Midbrain (tissue), 1 donor: ENCODE data around the gene DDX49.
"Not testable (repeated sequence)": the region's sequence is repeated elsewhere in the genome, so short reads cannot be mapped to it uniquely, and the experiment has no call there.

Experiments used
- DNase-seq: peaks from one replicate; lab custom pipeline; 2025; lab: John Stamatoyannopoulos, UW

The DDX49 gene

DNA sequence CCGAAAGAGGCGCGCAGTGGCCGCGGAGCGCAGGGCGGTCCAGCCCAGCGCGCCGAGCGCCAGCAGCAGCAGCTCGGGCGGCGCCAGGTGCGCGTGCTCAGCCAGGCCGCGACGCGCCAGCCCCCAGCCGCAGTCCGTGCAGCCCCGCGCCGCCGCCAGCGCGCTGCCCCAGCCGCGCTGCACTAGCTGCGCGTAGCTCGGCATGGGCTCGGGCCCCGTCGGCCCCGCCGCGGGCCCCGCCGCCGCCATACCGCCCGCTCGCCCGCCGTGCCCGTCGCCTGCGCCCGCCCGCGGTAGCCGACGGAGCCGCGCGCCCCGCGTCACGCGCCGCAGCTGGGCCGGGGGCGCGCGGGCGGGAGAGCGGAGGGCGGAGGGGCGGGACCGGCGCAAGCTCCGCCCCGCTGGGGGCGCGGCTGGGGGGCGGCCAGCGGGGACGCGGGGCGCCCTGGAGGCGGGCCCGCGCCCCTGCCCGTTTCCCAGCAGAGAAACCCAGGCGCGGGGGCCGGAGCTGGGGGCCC is 23.6 kb upstream of the DDX49 start, which contains the start of gene CERS1:
Gene CERS1 (minus strand): TSS at position 335 of the 518 bp plus-strand sequence. CDS start 86 bp downstream, at position 249.
- DNase-seq: peak; percentile 58

DNA sequence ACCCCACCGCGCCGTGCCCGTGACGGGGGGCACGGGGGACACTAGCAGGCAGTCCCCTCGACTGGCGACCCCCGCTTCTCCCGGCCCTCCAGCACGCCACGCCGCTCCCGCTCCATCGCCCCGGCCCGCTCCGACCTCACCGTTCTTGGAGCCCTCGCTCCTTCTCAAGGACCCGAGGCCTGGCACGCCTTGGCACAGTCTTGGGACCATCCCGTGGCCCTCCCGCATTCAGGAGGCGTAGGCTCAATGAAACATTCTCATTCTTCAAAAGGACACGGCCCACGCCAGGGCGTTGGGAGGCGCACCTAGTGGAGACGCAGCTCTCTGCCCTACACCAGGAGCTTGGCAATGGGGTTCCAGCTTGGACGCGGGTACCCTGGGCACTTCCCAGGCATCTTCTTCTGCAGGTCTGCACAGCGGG is 23.1 kb upstream of the DDX49 start:
- peak; percentile 47 for DNase-seq

DNA sequence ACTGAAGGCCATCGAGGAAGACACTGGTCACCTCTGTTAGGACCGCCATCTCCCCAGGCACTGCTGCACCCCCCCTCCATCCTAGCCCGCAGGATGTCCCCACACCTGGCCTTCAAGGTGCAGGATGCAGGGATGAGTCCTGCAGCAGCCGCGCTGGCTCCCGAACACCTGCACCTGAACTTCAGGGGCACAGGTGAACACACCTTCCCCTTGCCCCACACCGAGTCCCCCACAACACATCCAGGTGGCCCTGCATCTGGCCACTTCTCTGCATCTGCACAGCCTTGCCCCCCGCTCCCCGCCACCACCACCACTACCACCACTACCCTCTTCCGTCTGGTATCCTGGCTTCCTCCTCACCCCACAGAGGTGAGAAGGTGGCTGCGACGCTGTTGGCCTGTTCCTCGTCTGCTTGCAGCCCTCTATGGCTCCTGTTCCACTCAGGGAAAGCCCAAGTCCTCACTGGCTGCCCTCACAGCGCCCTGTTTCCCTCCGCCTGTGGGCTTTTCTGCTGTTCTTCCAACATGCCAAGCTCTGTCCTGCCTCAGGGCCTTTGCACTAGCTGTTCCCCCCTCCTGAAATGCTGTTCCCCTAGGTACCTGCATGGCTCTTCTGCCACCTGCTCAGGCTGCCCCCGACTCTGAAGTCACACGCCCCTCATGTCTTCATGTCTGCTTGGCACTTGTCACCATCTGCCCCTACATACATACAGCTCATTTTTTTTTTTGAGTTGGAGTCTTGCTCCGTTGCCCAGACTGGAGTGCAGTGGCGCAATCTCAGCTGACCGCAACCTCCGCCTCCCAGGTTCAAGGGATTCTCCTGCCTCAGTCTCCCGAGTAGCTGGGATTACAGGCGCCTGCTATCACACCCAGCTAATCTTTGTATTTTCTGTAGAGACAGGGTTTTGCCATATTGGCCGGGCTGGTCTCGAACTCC is 22.2 kb upstream of the DDX49 start:
- DNase-seq: no peak

DNA sequence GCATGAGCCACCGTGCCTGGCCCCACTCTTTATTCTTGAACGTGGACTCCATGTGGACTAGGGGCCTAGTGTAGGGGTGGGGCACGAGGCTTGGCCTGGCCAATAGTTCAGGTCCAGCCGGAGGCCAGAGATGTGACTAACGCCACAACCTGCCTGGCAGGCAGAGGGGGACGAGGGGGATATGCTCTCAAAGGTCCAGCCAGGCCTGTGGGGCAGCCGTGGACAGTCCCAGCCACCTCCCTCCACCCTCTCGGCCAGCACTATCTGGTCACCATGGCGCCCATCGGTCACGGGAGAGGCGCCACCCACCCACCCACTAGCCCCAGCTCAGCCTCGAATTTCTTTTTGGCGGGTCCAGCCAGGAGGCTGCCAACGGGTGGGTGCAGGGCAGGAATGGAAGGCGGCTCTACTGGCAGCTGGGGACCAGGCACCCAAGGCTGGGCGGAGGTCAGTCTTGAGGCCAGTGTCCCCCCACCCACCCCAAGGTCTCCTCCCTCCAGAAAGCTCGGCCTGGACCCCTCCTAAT is 21.4 kb upstream of the DDX49 start:
- DNase-seq: no peak

DNA sequence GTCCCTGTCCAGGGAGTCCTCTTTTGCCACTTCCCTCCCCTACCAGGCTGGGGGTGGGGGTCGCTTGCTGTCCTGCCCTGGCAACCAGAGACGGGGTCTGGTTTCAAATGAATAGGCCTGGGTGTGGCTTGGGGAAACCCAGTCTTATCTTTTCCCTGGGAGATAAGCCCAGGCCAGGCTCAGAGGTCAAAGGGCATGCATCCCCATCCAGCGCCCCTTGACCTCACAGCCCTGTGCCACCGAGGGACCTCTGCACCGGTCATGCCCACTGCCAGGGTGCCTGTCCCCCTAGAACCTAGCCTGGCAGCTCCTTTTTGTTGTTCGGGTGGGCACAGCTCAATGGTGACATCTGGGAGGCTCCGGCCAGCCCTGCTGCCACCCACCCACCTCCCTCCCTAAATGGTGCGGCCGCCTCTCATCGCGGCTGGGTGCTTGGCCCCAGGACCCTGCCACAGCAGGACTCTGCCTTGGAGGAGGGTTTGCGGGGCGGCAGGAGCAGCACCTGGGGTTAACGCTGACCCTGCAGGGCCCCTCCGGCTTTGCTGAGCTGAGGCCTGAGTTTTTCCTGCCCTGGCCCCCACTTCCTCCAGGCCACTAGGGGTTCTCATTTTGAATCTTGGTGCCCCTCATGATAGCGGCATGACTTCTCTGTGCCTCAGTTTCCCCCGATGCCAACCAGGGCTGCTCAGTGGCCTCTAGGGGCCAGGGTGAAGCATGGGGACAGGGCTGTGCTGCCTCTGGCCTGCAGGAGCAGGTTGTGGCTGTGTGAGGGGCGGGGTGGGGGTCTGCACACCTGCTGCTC is 20.7 kb upstream of the DDX49 start:
- no peak for DNase-seq

DNA sequence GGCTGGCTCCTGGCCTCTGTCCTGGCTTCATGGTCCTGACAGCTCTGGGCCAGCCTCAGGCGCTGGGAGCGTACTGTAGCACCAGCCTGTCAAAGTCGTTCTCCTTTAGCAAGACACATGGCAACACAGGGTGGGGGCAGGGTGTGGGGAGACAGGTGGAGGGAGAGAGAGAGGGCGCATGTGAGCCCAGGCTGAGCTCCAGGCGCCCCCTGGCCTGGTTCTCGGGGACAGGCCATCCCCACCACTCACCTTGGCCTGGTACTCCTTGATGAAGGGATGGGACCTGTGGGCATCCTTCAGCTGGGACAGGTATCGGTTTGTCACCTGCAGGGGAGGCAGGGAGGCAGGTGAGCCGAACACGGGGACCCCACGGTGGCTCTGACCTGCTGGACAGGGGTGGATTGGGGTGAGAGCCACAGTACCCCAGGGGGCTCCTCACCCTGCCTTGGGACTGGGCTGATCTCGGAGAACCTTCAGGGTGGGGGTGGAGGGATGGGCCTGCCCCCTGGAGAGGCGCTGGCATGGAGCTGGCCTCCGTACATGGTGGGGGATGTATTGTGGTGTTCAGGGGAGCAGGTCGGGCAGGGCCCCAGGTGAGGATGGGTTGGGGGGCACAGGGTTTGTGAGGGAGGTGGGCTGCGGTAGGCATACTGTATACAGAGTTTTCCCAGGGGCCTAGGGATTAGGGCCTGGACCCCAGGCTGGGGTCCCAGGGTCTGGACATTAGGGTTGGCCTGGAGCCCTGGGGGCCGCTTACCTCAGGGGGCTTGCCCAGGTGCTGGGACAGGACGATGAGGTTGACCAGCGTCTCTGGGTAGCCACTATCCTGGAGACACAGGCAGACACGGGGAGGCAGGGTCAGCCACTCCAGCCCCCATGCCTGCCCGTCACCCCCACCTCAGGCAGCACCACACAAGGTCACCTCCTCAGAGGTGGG is 19.6 kb upstream of the DDX49 start:
- no peak for DNase-seq

DNA sequence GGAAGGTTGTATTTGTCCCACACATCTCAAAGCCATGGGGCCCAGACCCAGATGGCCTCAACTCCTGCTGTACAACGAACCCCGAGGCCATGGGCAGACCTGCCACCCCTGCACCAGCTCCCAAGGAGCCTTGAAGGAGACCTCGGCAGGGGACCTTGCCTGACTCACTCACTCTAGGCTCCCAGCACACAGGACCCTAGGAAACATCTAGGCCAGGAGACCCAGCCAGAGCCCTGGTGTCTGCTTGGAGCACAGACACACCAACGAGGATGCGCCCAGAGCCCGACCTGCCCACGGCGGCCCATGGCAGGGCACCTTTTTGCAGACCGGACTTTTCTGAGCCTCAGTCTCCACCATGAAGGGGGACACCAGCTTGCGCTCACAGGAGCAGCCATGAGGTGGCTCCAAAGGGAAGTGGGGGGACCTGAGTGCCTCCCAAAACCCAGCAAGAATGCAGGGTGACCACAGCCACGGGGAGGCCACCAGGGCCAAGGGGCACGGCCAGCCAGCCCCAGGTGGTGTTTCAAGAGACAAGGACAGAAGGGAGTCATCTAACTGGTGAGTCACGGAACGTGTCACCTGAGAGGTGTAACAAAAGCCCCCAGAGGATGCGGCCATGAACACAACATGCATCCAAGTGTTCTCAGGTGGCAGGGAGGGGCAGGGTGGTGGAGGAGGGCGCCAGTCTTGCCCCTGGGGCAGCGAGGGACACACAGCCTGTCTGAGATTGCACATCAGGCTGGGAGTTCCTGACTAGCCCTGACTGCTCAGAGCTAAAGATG is 18.6 kb upstream of the DDX49 start:
- DNase-seq: no peak

DNA sequence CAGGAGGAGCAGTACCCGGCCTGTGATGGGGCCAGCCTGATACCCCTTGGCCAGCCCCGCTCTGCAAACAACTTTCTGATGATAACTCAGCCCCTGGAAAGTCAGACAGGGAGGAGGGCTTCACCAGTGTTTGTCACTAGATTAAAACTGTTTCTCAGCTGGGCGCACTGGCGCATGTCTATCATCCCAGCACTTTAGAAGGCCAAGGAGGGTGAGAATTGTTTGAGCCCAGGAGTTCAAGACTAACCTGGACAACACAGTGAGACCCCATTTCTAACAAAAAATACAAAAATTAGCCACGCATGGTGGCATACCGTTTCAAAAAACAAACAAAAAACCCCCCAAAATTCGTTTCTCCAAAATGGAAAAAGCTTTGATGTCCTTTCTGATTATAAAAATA is 18.0 kb upstream of the DDX49 start:
- DNase-seq: no peak

DNA sequence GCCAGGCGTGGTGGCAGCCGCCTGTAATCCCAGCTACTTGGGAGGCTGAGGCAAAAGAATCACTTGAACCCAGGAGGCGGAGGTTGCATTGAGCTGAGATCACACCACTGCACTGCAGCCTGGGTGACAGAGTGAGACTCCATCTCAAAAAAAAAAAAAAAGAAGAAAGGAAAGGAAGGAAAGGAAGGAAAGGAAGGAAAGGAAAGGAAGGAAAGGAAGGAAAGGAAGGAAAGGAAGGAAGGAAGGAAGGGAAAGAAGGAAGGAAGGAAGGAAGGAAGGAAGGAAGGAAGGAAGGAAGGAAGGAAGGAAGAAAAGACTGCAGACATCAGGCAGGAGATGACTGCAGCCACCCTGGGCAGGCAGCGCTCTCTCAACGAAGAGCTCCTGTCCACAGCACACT is 17.0 kb upstream of the DDX49 start:
- DNase-seq: not testable (repeated sequence)

DNA sequence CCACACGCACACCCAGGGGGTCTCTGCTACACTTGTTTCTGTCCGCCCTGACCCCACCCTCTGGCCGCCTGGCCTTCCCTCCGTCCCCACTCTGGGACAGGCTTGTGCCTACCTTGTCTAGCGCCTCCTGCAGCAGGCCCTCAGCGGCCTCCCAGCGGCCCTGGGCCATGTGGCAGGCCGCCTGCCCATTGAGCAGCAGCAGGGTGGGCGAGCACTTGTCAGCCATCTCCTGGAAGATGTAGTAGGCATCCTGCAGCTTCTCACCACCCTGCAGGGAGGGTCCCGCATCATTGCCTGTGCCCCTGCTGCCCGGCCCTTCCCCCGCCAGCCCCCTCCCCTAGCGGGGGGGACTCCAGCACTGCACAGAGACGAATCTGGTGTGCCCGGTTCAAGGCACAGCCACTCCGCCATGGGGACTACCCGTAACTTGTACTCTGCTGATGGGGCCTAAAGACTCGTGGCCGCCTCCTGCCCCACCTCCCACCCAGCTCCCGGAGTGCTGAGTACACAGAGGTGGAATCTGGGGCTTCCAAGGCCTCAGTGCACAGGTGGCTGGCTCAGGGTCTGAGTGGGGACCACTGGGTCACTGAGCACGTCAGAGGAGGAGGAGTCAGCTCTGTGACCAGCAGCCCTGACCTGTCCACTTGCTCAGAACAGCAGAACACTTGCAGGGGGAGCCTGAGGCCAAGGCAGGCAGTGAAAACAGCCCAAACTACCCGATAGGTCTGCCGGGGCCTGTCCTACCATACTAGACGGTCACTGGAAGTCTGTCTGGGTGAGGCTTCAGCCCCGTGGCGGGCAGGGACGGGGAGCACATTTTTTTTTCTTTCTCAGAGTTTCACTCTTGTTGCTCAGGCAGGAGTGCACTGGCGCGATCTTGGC is 16.1 kb upstream of the DDX49 start:
- no peak for DNase-seq

DNA sequence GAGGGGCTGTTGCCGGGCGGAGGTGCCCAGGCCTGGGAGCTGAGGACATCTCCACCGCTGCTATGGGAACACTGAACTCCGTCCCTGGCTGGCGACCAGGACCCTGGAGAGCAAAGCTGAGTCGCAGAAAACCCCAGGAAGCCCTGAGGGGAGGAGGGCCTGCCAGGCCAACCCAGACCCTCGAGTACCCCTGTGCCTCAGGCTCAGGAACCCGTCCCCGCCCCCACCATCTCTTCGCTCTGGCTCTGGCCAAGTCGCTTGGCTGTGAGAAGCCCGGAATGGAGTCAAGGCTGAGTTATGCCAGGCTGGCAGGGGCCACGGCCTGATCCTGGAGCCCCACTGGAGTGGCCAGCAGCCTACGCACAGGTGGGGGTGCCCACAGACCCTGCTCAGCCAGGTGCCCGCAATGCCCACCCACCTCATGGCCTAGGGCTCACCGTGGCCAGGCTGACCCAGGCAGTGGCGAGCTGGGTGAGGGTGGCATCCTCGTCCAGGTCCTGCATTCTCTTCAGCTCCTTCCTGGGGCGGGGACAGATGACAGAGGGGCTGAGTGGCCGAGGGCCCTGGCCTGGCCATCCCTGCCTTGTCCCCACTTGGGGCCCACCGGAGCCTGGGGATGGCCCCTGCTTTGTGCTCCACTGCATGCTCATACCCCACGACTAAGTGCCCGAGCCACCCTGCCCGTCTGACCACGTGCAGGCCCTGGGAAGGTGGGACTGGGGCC is 15.0 kb upstream of the DDX49 start:
- peak; percentile 72 for DNase-seq

DNA sequence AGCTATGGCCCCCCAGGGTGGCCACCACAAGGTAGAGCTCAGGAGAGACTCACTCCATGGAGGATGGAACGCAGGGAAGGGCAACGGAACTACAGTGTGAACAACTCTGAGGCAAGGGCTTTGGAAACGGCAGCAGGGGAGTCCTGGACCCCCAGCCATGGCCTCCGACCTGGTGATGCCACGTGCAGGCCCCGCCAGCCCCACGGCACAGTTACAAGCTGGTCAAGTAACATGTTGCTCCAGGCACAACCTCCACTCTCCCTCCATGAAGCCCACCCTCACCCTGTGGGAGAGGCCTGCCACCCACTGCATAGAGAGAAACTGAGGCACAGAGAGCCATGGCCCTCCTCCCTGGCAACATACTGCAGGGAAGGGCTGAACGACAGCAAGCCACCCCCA is 14.5 kb upstream of the DDX49 start:
- no peak for DNase-seq

DNA sequence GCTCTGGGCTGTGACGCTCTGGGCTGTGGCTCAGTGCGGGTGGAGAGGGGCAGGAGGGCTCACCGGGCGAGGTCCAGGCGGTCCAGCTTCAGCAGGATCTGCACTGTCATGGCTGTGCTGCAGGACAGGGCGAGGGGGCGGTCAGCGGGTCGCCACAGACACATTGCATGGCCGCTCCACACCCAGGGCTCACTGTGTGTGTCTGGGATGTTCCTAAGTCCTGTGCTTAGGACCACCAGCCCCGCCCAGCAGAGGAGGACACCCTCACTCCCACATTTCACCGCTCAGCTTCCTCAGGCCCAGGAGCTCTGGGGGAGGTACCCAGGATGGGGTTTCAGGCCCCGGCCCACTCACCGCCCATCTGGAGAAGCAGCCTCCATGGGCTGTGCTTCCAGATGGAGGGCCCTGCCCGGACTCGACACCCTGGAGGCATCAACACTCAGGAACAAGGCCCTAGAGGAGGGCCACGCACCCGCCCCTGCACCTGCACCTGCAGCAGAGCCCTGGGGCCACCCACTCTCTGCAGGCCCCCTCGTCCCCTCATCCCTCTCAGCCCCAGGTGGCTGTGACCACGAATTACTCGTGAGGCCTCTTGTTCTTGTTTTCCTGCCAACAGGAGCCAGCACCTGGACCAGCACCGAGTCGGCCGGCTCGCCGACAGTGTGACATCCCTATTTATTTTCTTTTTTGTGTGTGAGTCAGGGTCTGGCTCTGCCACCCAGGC is 13.8 kb upstream of the DDX49 start:
- no peak for DNase-seq

DNA sequence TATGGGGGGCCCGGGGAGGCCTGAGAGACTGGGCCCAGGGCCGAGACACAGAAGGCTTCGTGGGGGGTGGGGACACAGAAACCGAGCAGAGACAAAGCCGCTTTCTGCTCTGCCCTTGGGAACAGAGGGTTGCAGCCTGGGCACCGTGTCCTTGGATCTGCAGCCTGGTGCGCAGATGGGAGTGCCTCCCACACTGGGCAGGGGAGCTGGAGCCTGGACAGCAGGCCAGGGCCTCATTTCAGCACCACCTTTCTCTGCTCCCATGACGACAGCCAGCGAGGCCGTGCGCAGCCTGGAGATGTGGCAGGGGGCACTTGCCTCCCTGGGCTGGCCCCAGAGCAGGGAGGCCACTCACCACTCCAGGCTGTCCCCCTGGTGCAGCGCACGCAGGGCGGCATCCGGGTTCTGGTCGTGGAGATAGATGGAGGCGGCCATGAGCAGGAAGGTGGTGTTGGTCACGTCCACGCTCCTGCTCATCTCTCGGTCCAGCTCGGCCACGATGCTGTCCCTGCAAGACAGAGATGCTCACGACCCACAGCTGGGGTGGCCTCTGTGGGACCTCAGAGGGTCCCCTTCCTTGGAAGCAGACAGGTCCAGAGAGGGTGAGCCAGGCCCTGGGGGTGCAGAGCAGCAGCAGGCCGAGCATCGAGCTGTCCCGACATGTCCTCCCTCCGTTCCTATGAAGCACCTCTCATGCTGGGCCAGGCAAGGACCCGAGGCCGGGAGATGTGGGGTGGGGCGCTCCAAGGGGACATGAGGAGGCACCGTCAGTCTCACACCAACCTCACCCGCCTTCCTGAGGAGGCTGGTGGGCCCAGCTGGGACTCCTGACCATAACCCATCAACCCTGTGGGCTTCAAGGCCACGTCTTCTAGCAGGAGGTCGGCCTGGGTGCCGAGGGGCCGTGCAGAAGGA is 12.7 kb upstream of the DDX49 start:
- DNase-seq: peak; percentile 87

DNA sequence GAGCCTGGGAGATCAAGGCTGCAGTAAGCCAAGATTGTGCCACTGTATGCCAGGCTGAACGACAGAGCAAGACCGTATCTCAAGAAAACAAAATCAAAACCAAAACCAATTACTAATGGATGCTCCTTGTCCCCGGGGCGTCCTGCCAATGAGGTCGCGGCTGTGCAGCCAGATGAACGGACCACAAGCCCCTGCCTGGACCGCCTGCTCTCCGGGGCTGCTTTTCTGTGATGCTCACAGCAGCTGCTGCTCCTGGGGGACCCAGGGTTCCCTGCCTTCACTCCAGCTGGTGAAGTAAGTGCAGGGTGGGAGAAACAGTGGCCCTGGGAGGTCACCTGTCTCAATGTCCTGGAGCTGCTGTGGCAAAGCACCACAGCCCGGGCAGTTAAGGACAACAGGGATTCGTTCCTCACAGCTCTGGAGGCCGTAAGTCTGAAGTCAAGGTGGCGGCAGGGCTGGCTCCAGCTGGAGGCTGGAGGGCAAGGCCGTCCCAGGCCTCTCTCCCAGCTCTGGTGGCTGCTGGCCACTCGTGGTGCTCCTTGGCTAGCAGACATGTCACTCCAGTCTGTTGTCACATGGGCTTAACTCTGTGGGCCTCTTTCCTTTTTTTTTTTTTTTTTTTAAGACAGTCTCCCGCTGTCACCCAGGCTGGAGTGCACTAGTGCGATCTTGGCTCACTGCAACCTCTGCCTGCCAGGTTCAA is 10.4 kb upstream of the DDX49 start:
- peak; percentile 33 for DNase-seq

DNA sequence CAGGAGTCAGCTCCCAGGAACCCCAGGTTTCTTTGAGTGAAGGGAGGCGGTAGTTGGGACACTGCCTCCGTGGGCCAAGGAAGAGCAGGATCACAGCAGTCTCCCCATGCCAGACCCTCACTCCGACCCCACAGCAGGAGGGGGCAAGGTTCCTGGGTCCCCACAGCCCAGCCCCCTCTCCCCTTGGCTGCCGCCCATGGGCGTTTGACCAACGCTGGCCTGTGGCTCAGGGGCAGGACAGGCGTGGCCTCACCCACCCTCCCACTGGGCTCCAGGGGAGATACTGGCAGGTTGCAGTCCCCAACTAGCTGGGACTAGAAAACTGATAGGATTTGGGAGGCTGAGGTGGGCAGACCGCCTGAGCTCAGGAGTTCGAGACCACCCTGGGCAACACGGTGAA is 9.5 kb upstream of the DDX49 start:
- no peak for DNase-seq
